WTC11 (cell line): ENCODE data around the gene AMOTL1. TPM values are rescaled to one million over a fixed set of nuclear protein-coding genes. Genes with fewer than 3 reads are reported as not detected.

ENCODE experiments used
- ATAC-seq: fragments of 200-7000 bp; cut with Tn5 transposase; 2 replicates; pipeline ENCODE4 v1.10.0; 2021; ENCODE audit warnings: mild to moderate bottlenecking, moderate library complexity
- CTCF ChIA-PET: fragments of 300-600 bp; sonication (Branson Sonifier 250); formaldehyde crosslinking; loops from one replicate; lab custom pipeline; 2021; ENCODE audit warnings: antibody characterized with exemption; lab: Charles Lee
- POLR2A ChIA-PET: fragments of 350-600 bp; sonication (Branson Sonifier 250); formaldehyde crosslinking; loops from one replicate; lab custom pipeline; 2021; ENCODE audit warnings: antibody characterized with exemption; lab: Charles Lee
- DNase-seq: peaks from one replicate; pipeline ENCODE4 v3.0.0; 2021; ENCODE audit warnings: low spot score
- H3K27ac Mint-ChIP-seq: 2 replicates; pipeline ENCODE4 v1.8.0; 2021; ENCODE audit warnings: mixed read lengths
- H3K27me3 Mint-ChIP-seq: 2 replicates; pipeline ENCODE4 v1.8.0; 2021; ENCODE audit warnings: low read depth, mild to moderate bottlenecking, moderate library complexity, mixed read lengths
- H3K36me3 Mint-ChIP-seq: 2 replicates; pipeline ENCODE4 v1.8.0; 2021; ENCODE audit warnings: mixed read lengths
- H3K4me1 Mint-ChIP-seq: 2 replicates; pipeline ENCODE4 v1.8.0; 2022; ENCODE audit warnings: mixed read lengths
- H3K4me3 Mint-ChIP-seq: 2 replicates; pipeline ENCODE4 v1.8.0; 2021; ENCODE audit warnings: mild to moderate bottlenecking, moderate library complexity, mixed read lengths
- H3K9me3 Mint-ChIP-seq: 2 replicates; pipeline ENCODE4 v1.8.0; 2021; ENCODE audit warnings: mixed read lengths
- CBFB ChIP-seq: sonication (generic); formaldehyde crosslinking; IDR thresholded peaks from 2 replicates; pipeline ENCODE4 v1.8.1; 2022; ENCODE audit warnings: mild to moderate bottlenecking, low read depth, missing genetic modification reagents
- CREB1 ChIP-seq: sonication (generic); formaldehyde crosslinking; IDR thresholded peaks from 2 replicates; pipeline ENCODE4 v1.8.0; 2023; ENCODE audit warnings: mild to moderate bottlenecking, missing genetic modification reagents
- EMX1 ChIP-seq: fragments of 250-450 bp; sonication (Bioruptor Pico); IDR thresholded peaks from 2 replicates; pipeline ENCODE4 v1.8.0; 2021; ENCODE audit warnings: mild to moderate bottlenecking
- ESRRA ChIP-seq: sonication (generic); formaldehyde crosslinking; IDR thresholded peaks from 2 replicates; pipeline ENCODE4 v1.8.1; 2022; ENCODE audit warnings: mild to moderate bottlenecking, missing genetic modification reagents, borderline replicate concordance
- ETV6 ChIP-seq: sonication (generic); formaldehyde crosslinking; IDR thresholded peaks from 2 replicates; pipeline ENCODE4 v1.8.1; 2022; ENCODE audit warnings: mild to moderate bottlenecking, missing genetic modification reagents
- FOXK1 ChIP-seq: sonication (generic); formaldehyde crosslinking; IDR thresholded peaks from 2 replicates; pipeline ENCODE4 v1.8.0; 2022; ENCODE audit warnings: mild to moderate bottlenecking, moderate library complexity, missing genetic modification reagents
- KAT7 ChIP-seq: sonication (generic); formaldehyde crosslinking; IDR thresholded peaks from 2 replicates; pipeline ENCODE4 v1.8.1; 2023; ENCODE audit warnings: missing genetic modification reagents, mild to moderate bottlenecking, borderline replicate concordance
- NFYB ChIP-seq: sonication (generic); formaldehyde crosslinking; conservative IDR thresholded peaks from 2 replicates; pipeline ENCODE4 v1.8.0; 2022; ENCODE audit warnings: low read depth, missing genetic modification reagents
- OVOL2 ChIP-seq: fragments of 250-450 bp; sonication (Bioruptor Pico); IDR thresholded peaks from 2 replicates; pipeline ENCODE4 v1.9.0; 2021; ENCODE audit warnings: mild to moderate bottlenecking, borderline replicate concordance
- SMAD4 ChIP-seq: sonication (generic); formaldehyde crosslinking; IDR thresholded peaks from 2 replicates; pipeline ENCODE4 v1.8.0; 2022; ENCODE audit warnings: mild to moderate bottlenecking, missing genetic modification reagents
- ZNF317 ChIP-seq: sonication (generic); formaldehyde crosslinking; IDR thresholded peaks from 2 replicates; pipeline ENCODE4 v1.8.1; 2023; ENCODE audit warnings: low read depth, mild to moderate bottlenecking, moderate library complexity, missing genetic modification reagents, borderline replicate concordance
- total RNA-seq: library from RNA; stranded (reverse); gene quantifications from 3 replicates; pipeline ENCODE4 v1.2.3, GENCODE V29; 2021
- TF ChIP-seq, protein P1 (sequence below): fragments of 250-450 bp; sonication (Bioruptor Pico); IDR thresholded peaks from 2 replicates; pipeline ENCODE4 v1.8.0; 2021; ENCODE audit warnings: mild to moderate bottlenecking
- TF ChIP-seq, protein P2 (sequence below): sonication (generic); formaldehyde crosslinking; conservative IDR thresholded peaks from 2 replicates; pipeline ENCODE4 v1.8.1; 2022; ENCODE audit warnings: mild to moderate bottlenecking, missing genetic modification reagents
- TF ChIP-seq, protein P3 (sequence below): sonication (generic); formaldehyde crosslinking; IDR thresholded peaks from 2 replicates; pipeline ENCODE4 v1.8.1; 2023; ENCODE audit warnings: mild to moderate bottlenecking, missing genetic modification reagents, moderate library complexity
- TF ChIP-seq, protein P4 (sequence below): sonication (generic); formaldehyde crosslinking; IDR thresholded peaks from 2 replicates; pipeline ENCODE4 v1.8.1; 2022; ENCODE audit warnings: low read depth, mild to moderate bottlenecking, moderate library complexity, missing genetic modification reagents, borderline replicate concordance
- TF ChIP-seq, protein P5 (sequence below): sonication (generic); formaldehyde crosslinking; IDR thresholded peaks from 2 replicates; pipeline ENCODE4 v1.8.1; 2022; ENCODE audit warnings: missing genetic modification reagents, borderline replicate concordance
- TF ChIP-seq, protein P6 (sequence below): sonication (generic); formaldehyde crosslinking; IDR thresholded peaks from 2 replicates; pipeline ENCODE4 v1.8.1; 2023; ENCODE audit warnings: mild to moderate bottlenecking, missing genetic modification reagents
- TF ChIP-seq, protein P7 (sequence below): fragments of 250-450 bp; sonication (Bioruptor Pico); IDR thresholded peaks from 2 replicates; pipeline ENCODE4 v1.9.0; 2021; ENCODE audit warnings: moderate library complexity, mild to moderate bottlenecking, inconsistent platforms, borderline replicate concordance

Gene AMOTL1
- total RNA-seq, 1 experiment from 2014 or later = 39.8 TPM

DNA sequence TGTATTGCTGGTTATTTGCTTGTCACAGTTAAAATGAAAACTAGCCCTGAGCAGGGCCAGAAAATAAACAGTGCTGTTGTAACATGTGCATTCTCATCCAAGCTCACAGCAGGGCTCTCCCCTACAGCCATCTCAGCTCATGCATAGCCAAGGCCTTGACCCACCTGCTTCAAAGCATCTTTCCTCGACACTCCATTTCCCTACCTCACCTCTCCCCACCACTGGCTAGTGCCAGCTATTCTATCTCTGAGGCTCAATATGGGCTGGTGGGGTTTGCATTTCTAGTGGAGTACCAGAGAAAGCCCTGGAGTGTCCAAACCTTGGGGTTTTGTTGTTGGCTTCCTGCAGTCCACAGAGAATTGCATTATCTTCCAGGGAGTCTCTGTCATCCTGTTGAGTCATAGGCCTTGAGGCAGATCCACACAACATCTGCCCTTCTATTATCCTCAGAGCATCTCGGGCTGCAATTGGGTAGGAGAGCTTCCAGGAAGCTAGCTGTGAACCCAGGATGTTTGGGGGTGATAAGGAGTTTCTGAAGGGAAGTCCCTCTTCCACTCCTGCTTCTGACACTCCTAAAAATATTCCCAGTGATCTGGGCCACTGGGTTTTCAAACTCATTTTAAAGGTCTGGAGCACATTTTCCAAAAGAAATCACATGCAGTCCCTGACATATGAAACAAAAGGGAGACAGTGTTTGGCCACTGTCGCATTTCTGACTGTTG lies 36.1 kb upstream of the AMOTL1 start:
- peak; percentile 4 for ATAC-seq
- Mint-ChIP-seq H3K4me1 (peaks cover 61% of the 10 kb centered on the region), H3K27me3 (peaks cover 8% of the 10 kb centered on the region; the same call in 1 of the 2 replicates), H3K9me3 (no peaks in the 10 kb centered on the region), H3K27ac (peak overlapping the region; percentile 82), H3K36me3 (no peaks in the 10 kb centered on the region), H3K4me3 (no peak overlapping the region)
- no peak for DNase-seq
- POLR2A ChIA-PET = interaction anchor here (2.6 kb wide), 1 partner anchor 75 kb away, joined by 12 read pairs; no protein-coding TSS in a partner anchor
- CTCF ChIA-PET = interaction anchor here (0.6 to 2.1 kb wide), 3 partner anchors 9 to 109 kb away, joined by 3 to 16 read pairs (median 5); no protein-coding TSS in a partner anchor
- TF ChIP-seq FOXK1 (CRISPR knock-in tag) (no peak), CREB1 (CRISPR knock-in tag) (no peak), CBFB (CRISPR knock-in tag) (no peak), ESRRA (CRISPR knock-in tag) (no peak), SMAD4 (no peak), KAT7 (no peak), OVOL2 (CRISPR knock-in tag) (no peak), NFYB (CRISPR knock-in tag) (no peak)
- TF ChIP-seq, protein P1, sequence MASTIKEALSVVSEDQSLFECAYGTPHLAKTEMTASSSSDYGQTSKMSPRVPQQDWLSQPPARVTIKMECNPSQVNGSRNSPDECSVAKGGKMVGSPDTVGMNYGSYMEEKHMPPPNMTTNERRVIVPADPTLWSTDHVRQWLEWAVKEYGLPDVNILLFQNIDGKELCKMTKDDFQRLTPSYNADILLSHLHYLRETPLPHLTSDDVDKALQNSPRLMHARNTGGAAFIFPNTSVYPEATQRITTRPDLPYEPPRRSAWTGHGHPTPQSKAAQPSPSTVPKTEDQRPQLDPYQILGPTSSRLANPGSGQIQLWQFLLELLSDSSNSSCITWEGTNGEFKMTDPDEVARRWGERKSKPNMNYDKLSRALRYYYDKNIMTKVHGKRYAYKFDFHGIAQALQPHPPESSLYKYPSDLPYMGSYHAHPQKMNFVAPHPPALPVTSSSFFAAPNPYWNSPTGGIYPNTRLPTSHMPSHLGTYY (CRISPR knock-in tag) = no peak
- TF ChIP-seq, protein P2, sequence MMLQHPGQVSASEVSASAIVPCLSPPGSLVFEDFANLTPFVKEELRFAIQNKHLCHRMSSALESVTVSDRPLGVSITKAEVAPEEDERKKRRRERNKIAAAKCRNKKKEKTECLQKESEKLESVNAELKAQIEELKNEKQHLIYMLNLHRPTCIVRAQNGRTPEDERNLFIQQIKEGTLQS (CRISPR knock-in tag) = no peak
- TF ChIP-seq, protein P3, sequence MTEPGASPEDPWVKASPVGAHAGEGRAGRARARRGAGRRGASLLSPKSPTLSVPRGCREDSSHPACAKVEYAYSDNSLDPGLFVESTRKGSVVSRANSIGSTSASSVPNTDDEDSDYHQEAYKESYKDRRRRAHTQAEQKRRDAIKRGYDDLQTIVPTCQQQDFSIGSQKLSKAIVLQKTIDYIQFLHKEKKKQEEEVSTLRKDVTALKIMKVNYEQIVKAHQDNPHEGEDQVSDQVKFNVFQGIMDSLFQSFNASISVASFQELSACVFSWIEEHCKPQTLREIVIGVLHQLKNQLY (CRISPR knock-in tag) = no peak

DNA sequence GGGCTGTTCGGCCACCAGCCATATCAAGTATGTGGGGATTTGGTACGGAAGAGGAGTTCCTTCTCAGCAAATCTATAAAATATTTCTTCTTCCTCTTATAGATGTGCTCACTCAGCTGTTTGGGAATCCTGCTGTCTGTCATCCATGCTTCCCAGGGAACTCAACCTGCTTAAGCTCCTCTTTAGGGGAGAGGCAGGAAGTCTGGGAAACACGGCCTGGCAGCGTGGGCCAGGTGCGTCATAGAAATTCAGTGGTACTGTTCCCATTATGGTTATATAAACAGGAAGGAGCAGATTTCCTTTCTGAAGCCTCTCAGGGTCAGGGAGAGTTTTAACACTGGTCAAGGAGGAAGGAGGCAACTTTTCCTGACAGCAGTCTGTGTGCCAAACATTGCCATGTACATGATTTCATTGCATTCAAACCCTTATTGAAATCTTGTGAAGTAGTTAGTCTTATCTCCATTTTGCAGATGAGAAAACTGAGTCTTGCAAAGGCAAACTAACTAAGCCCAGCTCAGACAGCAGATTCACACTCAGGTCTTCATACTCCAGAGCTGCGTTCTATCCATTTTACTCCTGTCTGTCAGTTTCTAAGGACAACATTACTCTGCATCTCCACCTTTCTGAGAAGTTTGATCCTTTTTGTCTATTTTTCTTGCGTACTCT lies 35.4 kb upstream of the AMOTL1 start:
- Mint-ChIP-seq H3K4me1 (peaks cover 61% of the 10 kb centered on the region), H3K27ac (peak overlapping the region; percentile 82), H3K4me3 (no peak overlapping the region), H3K36me3 (no peaks in the 10 kb centered on the region), H3K9me3 (no peaks in the 10 kb centered on the region), H3K27me3 (peaks cover 8% of the 10 kb centered on the region; the same call in 1 of the 2 replicates)
- POLR2A ChIA-PET = interaction anchor here (2.6 kb wide), 1 partner anchor 75 kb away, joined by 12 read pairs; no protein-coding TSS in a partner anchor
- CTCF ChIA-PET = interaction anchor here (0.6 to 2.1 kb wide), 3 partner anchors 8 to 201 kb away, joined by 5 to 16 read pairs (median 7); no protein-coding TSS in a partner anchor
- ATAC-seq (no peak), DNase-seq (no peak)
- TF ChIP-seq, protein P4, sequence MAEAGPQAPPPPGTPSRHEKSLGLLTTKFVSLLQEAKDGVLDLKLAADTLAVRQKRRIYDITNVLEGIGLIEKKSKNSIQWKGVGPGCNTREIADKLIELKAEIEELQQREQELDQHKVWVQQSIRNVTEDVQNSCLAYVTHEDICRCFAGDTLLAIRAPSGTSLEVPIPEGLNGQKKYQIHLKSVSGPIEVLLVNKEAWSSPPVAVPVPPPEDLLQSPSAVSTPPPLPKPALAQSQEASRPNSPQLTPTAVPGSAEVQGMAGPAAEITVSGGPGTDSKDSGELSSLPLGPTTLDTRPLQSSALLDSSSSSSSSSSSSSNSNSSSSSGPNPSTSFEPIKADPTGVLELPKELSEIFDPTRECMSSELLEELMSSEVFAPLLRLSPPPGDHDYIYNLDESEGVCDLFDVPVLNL (CRISPR knock-in tag) = no peak
- TF ChIP-seq, protein P5, sequence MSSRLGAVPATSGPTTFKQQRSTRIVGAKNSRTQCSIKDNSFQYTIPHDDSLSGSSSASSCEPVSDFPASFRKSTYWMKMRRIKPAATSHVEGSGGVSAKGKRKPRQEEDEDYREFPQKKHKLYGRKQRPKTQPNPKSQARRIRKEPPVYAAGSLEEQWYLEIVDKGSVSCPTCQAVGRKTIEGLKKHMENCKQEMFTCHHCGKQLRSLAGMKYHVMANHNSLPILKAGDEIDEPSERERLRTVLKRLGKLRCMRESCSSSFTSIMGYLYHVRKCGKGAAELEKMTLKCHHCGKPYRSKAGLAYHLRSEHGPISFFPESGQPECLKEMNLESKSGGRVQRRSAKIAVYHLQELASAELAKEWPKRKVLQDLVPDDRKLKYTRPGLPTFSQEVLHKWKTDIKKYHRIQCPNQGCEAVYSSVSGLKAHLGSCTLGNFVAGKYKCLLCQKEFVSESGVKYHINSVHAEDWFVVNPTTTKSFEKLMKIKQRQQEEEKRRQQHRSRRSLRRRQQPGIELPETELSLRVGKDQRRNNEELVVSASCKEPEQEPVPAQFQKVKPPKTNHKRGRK (CRISPR knock-in tag) = no peak
- TF ChIP-seq, protein P6, sequence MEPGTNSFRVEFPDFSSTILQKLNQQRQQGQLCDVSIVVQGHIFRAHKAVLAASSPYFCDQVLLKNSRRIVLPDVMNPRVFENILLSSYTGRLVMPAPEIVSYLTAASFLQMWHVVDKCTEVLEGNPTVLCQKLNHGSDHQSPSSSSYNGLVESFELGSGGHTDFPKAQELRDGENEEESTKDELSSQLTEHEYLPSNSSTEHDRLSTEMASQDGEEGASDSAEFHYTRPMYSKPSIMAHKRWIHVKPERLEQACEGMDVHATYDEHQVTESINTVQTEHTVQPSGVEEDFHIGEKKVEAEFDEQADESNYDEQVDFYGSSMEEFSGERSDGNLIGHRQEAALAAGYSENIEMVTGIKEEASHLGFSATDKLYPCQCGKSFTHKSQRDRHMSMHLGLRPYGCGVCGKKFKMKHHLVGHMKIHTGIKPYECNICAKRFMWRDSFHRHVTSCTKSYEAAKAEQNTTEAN (CRISPR knock-in tag) = no peak
- TF ChIP-seq ESRRA (CRISPR knock-in tag) (no peak), ZNF317 (CRISPR knock-in tag) (no peak), ETV6 (CRISPR knock-in tag) (no peak), EMX1 (CRISPR knock-in tag) (no peak), KAT7 (no peak), FOXK1 (CRISPR knock-in tag) (no peak), CREB1 (CRISPR knock-in tag) (no peak)
- TF ChIP-seq, protein P7, sequence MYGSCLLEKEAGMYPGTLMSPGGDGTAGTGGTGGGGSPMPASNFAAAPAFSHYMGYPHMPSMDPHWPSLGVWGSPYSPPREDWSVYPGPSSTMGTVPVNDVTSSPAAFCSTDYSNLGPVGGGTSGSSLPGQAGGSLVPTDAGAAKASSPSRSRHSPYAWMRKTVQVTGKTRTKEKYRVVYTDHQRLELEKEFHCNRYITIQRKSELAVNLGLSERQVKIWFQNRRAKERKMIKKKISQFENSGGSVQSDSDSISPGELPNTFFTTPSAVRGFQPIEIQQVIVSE (CRISPR knock-in tag) = no peak
